ENCODE data around the gene RADX.

RADX gene

GRCh38 chrX:106725931-106726330 lies 114.2 kb downstream of the RADX start:
- Histone ChIP-seq H4K20me1 (ENCODE audit: control insufficient read depth, insufficient read depth, low read depth, low read length) (no peaks in the 10 kb centered on the region), H3K9me2 (replicated peaks; ENCODE audit: control insufficient read depth, low read length) (no peaks in the 10 kb centered on the region), H3K79me2 (ENCODE audit: control insufficient read depth, low read length) (no peaks in the 10 kb centered on the region), H3K36me3 (ENCODE audit: control insufficient read depth, low read length) (no peaks in the 10 kb centered on the region), H3K4me3 (ENCODE audit: low read length) (no peak overlapping the region), H3K27ac (ENCODE audit: low read depth, low read length) (no peak overlapping the region), H3K4me2 (ENCODE audit: low read length) (no peak overlapping the region), H3K4me1 (ENCODE audit: control insufficient read depth, low read length) (no peaks in the 10 kb centered on the region), H3F3A (ENCODE audit: control insufficient read depth, insufficient read depth) (no peaks in the 10 kb centered on the region), H3K9me3 (ENCODE audit: control insufficient read depth, insufficient read depth, low read length) (no peaks in the 10 kb centered on the region), H3K27me3 (ENCODE audit: control insufficient read depth, low read length) (no peaks in the 10 kb centered on the region)
- TF ChIP-seq EZH2phosphoT487 (IDR thresholded peaks at IDR 0.05; ENCODE audit: borderline replicate concordance, low read length) (no peak), CTCF (IDR thresholded peaks at IDR 0.05; ENCODE audit: low read depth, low read length, poor library complexity, severe bottlenecking) (no peak)

- Histone ChIP-seq H3K27ac (ENCODE audit: low read depth, low read length) (no peak within 1 kb of the TSS), H3K9me3 (ENCODE audit: control insufficient read depth, insufficient read depth, low read length) (no peaks in the 10 kb centered on the region)
- TF ChIP-seq EZH2phosphoT487 (IDR thresholded peaks at IDR 0.05; ENCODE audit: borderline replicate concordance, low read length): no peak
- no peak for TF ChIP-seq CTCF (IDR thresholded peaks at IDR 0.05; ENCODE audit: low read depth, low read length, poor library complexity, severe bottlenecking)
Measured at GRCh38 chrX:106726485-106727437, 115.0 kb downstream of the RADX start, which contains the start of gene RNF128. RNF128 (plus strand) TSS chrX:106726701; CDS start chrX:106726914, 213 bp downstream.

GRCh38 chrX:106728337-106728736 lies 116.6 kb downstream of the RADX start:
- H3K79me2 ChIP-seq (ENCODE audit: control insufficient read depth, low read length): no peaks in the 10 kb centered on the region
- H3K4me2 ChIP-seq (ENCODE audit: low read length): no peak overlapping the region
- no peak overlapping the region for H3K4me3 ChIP-seq (ENCODE audit: low read length)
- H3K27ac ChIP-seq (ENCODE audit: low read depth, low read length): no peak overlapping the region
- TF ChIP-seq CTCF (IDR thresholded peaks at IDR 0.05; ENCODE audit: low read depth, low read length, poor library complexity, severe bottlenecking): no peak
- TF ChIP-seq EZH2phosphoT487 (IDR thresholded peaks at IDR 0.05; ENCODE audit: borderline replicate concordance, low read length): no peak
- no peaks in the 10 kb centered on the region for H3K27me3 ChIP-seq (ENCODE audit: control insufficient read depth, low read length)
- no peaks in the 10 kb centered on the region for H3K9me2 ChIP-seq (replicated peaks; ENCODE audit: control insufficient read depth, low read length)
- no peaks in the 10 kb centered on the region for H3K36me3 ChIP-seq (ENCODE audit: control insufficient read depth, low read length)
- no peaks in the 10 kb centered on the region for H3F3A ChIP-seq (ENCODE audit: control insufficient read depth, insufficient read depth)
- H3K9me3 ChIP-seq (ENCODE audit: control insufficient read depth, insufficient read depth, low read length): no peaks in the 10 kb centered on the region
- H3K4me1 ChIP-seq (ENCODE audit: control insufficient read depth, low read length): no peaks in the 10 kb centered on the region
- no peaks in the 10 kb centered on the region for H4K20me1 ChIP-seq (ENCODE audit: control insufficient read depth, insufficient read depth, low read depth, low read length)

More at GRCh38 chrX:106726485-106727437, 115.0 kb downstream of the RADX start, which contains the start of gene RNF128:
- no peak within 1 kb of the TSS for H3K4me2 ChIP-seq (ENCODE audit: low read length)
- no peaks in the 10 kb centered on the region for H3K36me3 ChIP-seq (ENCODE audit: control insufficient read depth, low read length)
- H3F3A ChIP-seq (ENCODE audit: control insufficient read depth, insufficient read depth): no peaks in the 10 kb centered on the region
- no peaks in the 10 kb centered on the region for H3K9me2 ChIP-seq (replicated peaks; ENCODE audit: control insufficient read depth, low read length)
- no peaks in the 10 kb centered on the region for H3K79me2 ChIP-seq (ENCODE audit: control insufficient read depth, low read length)
- no peaks in the 10 kb centered on the region for H4K20me1 ChIP-seq (ENCODE audit: control insufficient read depth, insufficient read depth, low read depth, low read length)
- no peaks in the 10 kb centered on the region for H3K4me1 ChIP-seq (ENCODE audit: control insufficient read depth, low read length)
- H3K27me3 ChIP-seq (ENCODE audit: control insufficient read depth, low read length): no peaks in the 10 kb centered on the region
- no peak within 1 kb of the TSS for H3K4me3 ChIP-seq (ENCODE audit: low read length)
